Naive thymus-derived CD8-positive, alpha-beta T cell (primary cell): Measurements from ENCODE around the gene SYT15. TPM values are rescaled to one million over a fixed set of nuclear protein-coding genes. Genes with fewer than 3 reads are reported as not detected.
A peak's percentile ranks its signal among the peaks of the same experiment; 100 is the strongest.
"Not testable (repeated sequence)": the region's sequence is repeated elsewhere in the genome, so short reads cannot be mapped to it uniquely, and the experiment has no call there.

ENCODE experiments used
- ATAC-seq, 2 donors: fragments of 150-1000 bp; cut with Tn5 transposase in 1 of 2; sonication (Bioruptor Pico), chemical (Tn5 transposase) in 1 of 2; 1 replicate in 1 of 2; 2 replicates in 1 of 2; pipeline ENCODE4 v1.10.0; 2021; ENCODE audit warnings: mild to moderate bottlenecking in 2 of 2, moderate library complexity in 2 of 2
- POLR2A ChIA-PET: fragments of 350-600 bp; sonication (Branson Sonifier 250); formaldehyde crosslinking; loops from one replicate; lab custom pipeline; 2021; ENCODE audit warnings: antibody characterized with exemption; lab: Charles Lee
- DNase-seq, 10 donors: peaks; one replicate each; pipeline versions ENCODE4 v3.0.0 to v3.0.0-alpha.2; 2020 to 2022
- H3K27ac Mint-ChIP-seq, 10 donors: one replicate each; pipeline ENCODE4 v1.8.0; 2020 to 2022; ENCODE audit warnings: mild to moderate bottlenecking in 10 of 10, mixed read lengths in 10 of 10, moderate library complexity in 4 of 10, inconsistent platforms in 1 of 10
- H3K27me3 Mint-ChIP-seq, 5 donors: one replicate each; pipeline ENCODE4 v1.8.0; 2021 to 2022; ENCODE audit warnings: mixed read lengths in 5 of 5
- H3K36me3 Mint-ChIP-seq, 3 donors: one replicate each; pipeline ENCODE4 v1.8.0; 2020 to 2022; ENCODE audit warnings: mixed read lengths in 3 of 3, mild to moderate bottlenecking in 2 of 3, inconsistent platforms in 1 of 3
- H3K4me1 Mint-ChIP-seq, 4 donors: one replicate each; pipeline ENCODE4 v1.8.0; 2021 to 2022; ENCODE audit warnings: mixed read lengths in 4 of 4
- H3K4me3 Mint-ChIP-seq, 10 donors: one replicate each; pipeline ENCODE4 v1.8.0; 2020 to 2022; ENCODE audit warnings: mild to moderate bottlenecking in 10 of 10, mixed read lengths in 10 of 10, moderate library complexity in 6 of 10, inconsistent platforms in 1 of 10
- H3K9me3 Mint-ChIP-seq, 9 donors: one replicate each; pipeline ENCODE4 v1.8.0; 2020 to 2022; ENCODE audit warnings: mixed read lengths in 9 of 9, mild to moderate bottlenecking in 3 of 9, inconsistent platforms in 1 of 9, moderate library complexity in 1 of 9
- polyA plus RNA-seq, 3 donors: library from polyadenylated mRNA; unstranded; fragments of 300-500 nt; fragmentation: Illumina TruSeq; gene quantifications; one replicate each; pipeline ENCODE4 v1.2.3, GENCODE V29; 2021
- total RNA-seq, 8 experiments: library from RNA in 2 of 8; stranded (reverse) in 2 of 8; gene quantifications; one replicate each; pipeline ENCODE4 v1.2.3 and lab custom pipeline; 2021 to 2026

SYT15 gene
- 1 to 10 TPM; 1.6 to 1.9 TPM for total RNA-seq
- polyA plus RNA-seq: under 1 TPM; 0.08 to 0.13 (median 0.12) TPM
- total RNA-seq (lab: John Stamatoyannopoulos, UW): 0 reads per million in 6 experiments

GRCh38 chr10:46578474-46579178 lies at the start of gene SYT15:
Gene SYT15 (plus strand): TSS chr10:46579128. CDS start chr10:46579169, 41 bp downstream.
- H3K27me3 Mint-ChIP-seq, ATAC-seq, H3K27ac Mint-ChIP-seq: not testable (repeated sequence)

DNA sequence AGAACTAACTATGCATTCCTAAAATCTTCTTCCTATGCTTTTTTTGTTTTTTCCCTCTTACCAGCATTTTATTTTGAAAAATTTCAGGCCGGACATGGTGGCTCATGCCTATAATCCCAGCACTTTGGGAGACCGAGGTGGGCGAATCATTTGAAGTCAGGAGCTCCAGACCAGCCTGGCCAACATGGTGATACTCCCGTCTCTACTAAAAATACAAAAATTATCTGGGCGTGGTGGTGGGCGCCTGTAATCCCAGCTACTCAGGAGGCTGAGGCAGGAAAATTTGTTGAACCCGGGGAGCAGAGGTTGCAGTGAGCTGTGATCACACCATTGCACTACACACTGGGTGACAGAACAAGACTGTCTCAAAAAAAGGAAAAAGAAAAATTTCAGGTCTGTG lies 49.2 kb upstream of the SYT15 start:
- not testable (repeated sequence) for H3K4me3 Mint-ChIP-seq, H3K9me3 Mint-ChIP-seq, H3K36me3 Mint-ChIP-seq

More at GRCh38 chr10:46578474-46579178, at the start of gene SYT15:
- POLR2A ChIA-PET, H3K4me1 Mint-ChIP-seq, H3K9me3 Mint-ChIP-seq, H3K36me3 Mint-ChIP-seq, H3K4me3 Mint-ChIP-seq, DNase-seq: not testable (repeated sequence)

DNA sequence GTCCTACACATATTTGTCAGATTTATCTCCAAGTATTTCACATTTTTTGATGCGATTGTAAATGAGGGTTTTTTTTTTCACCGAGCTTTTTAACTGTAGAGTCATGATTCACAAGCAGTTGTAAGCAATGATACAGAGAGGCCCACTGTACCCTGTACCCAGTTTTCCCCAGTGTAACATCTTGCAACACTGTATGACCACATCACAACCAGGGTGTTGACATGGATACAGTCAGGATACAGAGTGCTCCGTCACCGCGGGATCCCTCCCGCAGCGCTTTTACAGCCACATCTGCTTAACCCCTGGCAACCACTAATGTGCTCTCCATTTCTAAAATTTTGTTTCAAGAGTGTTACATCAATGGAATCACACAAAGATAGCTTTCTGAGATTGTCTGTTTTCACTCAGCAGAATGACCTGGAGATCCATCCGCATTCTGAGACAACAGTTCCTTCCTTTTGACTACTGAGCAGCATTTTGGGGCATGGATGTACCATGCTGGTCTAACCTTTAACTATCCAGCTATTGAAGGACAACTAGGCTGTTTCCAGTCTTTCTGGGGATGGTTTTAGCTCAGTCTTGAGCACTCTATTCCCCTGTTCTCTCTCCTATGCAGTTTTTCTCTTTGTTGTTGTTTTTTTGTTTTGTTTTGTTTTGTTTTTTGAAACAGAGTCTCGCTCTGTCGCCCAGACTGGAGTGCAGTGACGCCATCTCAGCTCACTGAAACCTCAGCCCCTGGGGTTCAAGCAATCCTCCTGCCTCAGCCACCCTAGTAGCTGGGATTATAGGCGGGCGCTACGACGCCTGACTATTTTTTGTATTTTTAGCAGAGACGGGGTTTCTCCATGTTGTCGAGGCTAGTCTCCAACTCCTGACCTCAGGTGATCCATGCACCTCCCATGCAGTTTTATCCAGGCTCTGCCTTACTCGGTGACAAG lies 48.4 kb upstream of the SYT15 start:
- no peak overlapping the region for H3K4me3 Mint-ChIP-seq
- DNase-seq (peak in 1 of 10 donors; percentile 52), ATAC-seq (no peak)
- no peak overlapping the region for H3K27ac Mint-ChIP-seq
- H3K9me3 Mint-ChIP-seq: no peaks in the 10 kb centered on the region
- POLR2A ChIA-PET: no interaction called here
- H3K27me3 Mint-ChIP-seq: no peaks in the 10 kb centered on the region
- no peaks in the 10 kb centered on the region for H3K36me3 Mint-ChIP-seq
- H3K4me1 Mint-ChIP-seq: no peaks in the 10 kb centered on the region

More for the DNA sequence above, 49.2 kb upstream of the SYT15 start:
- H3K27ac Mint-ChIP-seq, H3K27me3 Mint-ChIP-seq, H3K4me1 Mint-ChIP-seq, ATAC-seq, POLR2A ChIA-PET: not testable (repeated sequence)
- DNase-seq: peak in 1 of 10 donors; percentile 45

DNA sequence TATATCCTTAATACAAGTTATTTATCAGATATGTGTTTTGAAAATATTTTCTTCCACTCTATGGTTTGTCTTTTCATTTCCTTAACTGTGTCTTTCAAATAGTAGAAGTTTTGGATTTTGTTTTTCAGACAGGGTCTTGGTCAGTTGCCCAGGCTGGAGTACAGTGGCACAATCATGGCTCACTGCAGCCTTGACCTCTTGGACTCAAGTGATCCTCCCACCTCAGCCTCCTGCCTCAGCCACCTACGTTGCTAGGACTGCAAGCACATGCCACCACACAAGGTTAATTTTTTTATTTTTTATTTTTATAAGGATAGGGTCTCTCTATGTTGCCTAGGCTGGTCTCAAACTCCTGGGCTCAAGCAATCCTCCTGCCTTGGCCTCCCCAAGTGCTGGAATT lies 46.7 kb upstream of the SYT15 start:
- H3K36me3 Mint-ChIP-seq, H3K4me3 Mint-ChIP-seq, ATAC-seq, H3K27ac Mint-ChIP-seq, H3K4me1 Mint-ChIP-seq, POLR2A ChIA-PET, H3K9me3 Mint-ChIP-seq: not testable (repeated sequence)
- H3K27me3 Mint-ChIP-seq: peaks cover 0 to 10% (median 7%) of the 10 kb centered on the region in 5 donors
- DNase-seq: peak in 1 of 10 donors; percentile 45

DNA sequence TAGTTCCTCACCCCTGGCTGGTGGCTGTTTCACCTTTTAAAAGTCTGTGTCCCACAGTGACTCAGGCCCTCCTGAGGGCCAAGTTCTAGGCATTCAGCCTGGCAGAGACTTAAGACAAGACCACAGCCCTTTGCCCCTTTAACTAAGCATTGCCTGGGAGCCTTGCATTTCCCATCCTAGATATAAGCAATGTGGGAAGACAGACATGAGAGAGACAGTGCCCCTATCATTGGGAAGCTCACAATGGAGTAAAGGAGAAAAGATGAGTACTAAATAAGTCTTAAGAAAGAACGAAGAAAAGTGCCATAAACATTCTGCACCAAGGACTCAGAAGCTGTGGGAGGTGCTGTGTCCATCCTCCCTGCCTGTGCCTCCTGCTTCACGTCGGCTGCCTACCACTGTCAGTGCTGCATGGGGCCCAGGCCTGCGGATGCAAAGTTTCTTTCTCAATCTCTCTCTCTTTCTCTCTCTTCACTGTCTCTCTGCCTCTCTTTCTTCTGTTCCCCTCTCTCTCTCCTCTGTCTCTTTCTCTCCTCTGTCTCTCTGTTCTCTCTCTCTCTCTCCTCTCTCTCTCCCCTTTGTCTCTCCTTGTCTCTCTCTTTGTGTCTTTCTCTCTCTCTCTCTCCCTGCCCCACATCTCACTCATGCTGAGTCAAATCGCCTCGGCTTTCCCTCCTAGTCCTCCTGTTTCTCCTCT lies 44.0 kb upstream of the SYT15 start:
- DNase-seq (peak in 1 of 10 donors; percentile 37), ATAC-seq (no peak)
- POLR2A ChIA-PET: no interaction called here
- peaks cover 3 to 29% (median 25%) of the 10 kb centered on the region in 5 donors for H3K27me3 Mint-ChIP-seq
- no peak overlapping the region for H3K4me3 Mint-ChIP-seq
- H3K36me3 Mint-ChIP-seq: no peaks in the 10 kb centered on the region
- H3K9me3 Mint-ChIP-seq: no peaks in the 10 kb centered on the region
- H3K4me1 Mint-ChIP-seq: peaks cover 0 to under 1% (median 0%) of the 10 kb centered on the region in 4 donors
- H3K27ac Mint-ChIP-seq: no peak overlapping the region

DNA sequence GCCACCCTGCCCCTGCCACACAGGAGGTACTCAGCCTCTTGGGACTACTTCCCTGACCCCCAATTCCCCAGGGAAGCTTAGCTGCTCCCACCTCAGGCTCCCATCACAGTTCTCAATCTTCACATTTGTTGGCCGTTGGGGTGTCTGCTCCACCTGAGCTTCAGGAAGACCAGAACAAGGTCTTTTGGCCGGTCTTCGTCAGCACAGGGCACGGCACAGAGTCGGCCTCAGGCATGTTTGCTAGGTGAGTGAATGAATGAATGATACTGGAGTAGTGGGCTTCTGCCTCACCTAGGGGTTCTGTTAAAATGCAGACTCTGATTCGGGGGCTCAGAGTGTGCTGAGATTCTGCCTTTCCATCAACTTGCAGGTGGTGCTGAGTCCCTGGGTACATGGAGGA lies 42.8 kb upstream of the SYT15 start:
- peaks cover 2 to 9% (median 9%) of the 10 kb centered on the region in 4 donors for H3K4me1 Mint-ChIP-seq
- no peak overlapping the region for H3K27ac Mint-ChIP-seq
- peaks cover 0 to 5% (median 2%) of the 10 kb centered on the region in 3 donors for H3K36me3 Mint-ChIP-seq
- no peak overlapping the region for H3K4me3 Mint-ChIP-seq
- ATAC-seq (no peak), DNase-seq (no peak)
- POLR2A ChIA-PET: no interaction called here
- peaks cover 0 to 2% (median 0%) of the 10 kb centered on the region in 9 donors for H3K9me3 Mint-ChIP-seq
- H3K27me3 Mint-ChIP-seq: peaks cover 12 to 39% (median 35%) of the 10 kb centered on the region in 5 donors

DNA sequence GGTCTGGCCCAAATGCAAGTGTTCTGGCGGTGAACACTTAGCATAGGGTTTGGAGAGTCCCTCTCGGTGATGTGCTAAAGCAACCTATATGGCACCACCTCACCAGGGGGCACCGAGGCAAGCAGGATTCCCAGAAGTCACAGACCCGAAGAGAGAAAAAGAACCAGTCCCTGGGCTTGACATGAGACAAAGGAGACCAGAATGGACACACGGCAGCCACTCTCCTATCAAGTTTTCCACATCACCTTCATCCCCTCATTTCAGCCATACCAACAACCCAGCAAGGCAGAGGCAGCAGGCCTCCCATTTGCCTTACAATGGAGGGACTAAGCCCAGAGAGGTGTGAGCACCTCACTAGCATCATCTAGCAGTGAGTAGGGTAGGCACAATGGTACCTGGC lies 42.1 kb upstream of the SYT15 start:
- DNase-seq: peak in 1 of 10 donors; percentile 63
- H3K27me3 Mint-ChIP-seq: peaks cover 12 to 39% (median 35%) of the 10 kb centered on the region in 5 donors
- H3K27ac Mint-ChIP-seq: no peak overlapping the region
- peaks cover 2 to 9% (median 9%) of the 10 kb centered on the region in 4 donors for H3K4me1 Mint-ChIP-seq
- peaks cover 0 to 2% (median 0%) of the 10 kb centered on the region in 9 donors for H3K9me3 Mint-ChIP-seq
- ATAC-seq: no peak
- POLR2A ChIA-PET: no interaction called here
- no peak overlapping the region for H3K4me3 Mint-ChIP-seq
- peaks cover 0 to 5% (median 2%) of the 10 kb centered on the region in 3 donors for H3K36me3 Mint-ChIP-seq

DNA sequence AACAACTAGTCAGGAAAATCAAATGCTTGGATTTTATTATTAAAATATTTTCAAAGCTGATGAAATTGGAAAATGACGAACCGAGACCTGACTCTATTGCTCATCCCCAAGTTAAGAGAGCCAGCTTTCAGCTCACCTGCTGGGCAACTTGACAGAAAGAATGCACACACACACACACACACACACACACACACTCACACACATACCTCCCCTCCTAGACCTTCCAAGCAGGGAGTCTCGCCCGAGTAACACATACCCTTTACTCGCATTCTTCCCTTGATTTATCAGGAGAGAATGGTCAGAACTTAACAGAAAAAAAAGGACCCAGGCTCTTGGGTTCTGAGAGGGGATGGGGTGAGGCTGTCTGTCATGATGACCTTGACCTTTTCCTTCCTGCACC lies 41.6 kb upstream of the SYT15 start:
- H3K4me1 Mint-ChIP-seq: peaks cover 2 to 9% (median 9%) of the 10 kb centered on the region in 4 donors
- no peak overlapping the region for H3K4me3 Mint-ChIP-seq
- POLR2A ChIA-PET: no interaction called here
- H3K27ac Mint-ChIP-seq: no peak overlapping the region
- peaks cover 0 to 2% (median 0%) of the 10 kb centered on the region in 9 donors for H3K9me3 Mint-ChIP-seq
- ATAC-seq (no peak), DNase-seq (peak in 1 of 10 donors; percentile 56)
- peaks cover 0 to 5% (median 2%) of the 10 kb centered on the region in 3 donors for H3K36me3 Mint-ChIP-seq
- peaks cover 17 to 43% (median 37%) of the 10 kb centered on the region in 5 donors for H3K27me3 Mint-ChIP-seq

- Mint-ChIP-seq H3K4me3 (no peak overlapping the region), H3K27me3 (peaks cover 26 to 51% (median 43%) of the 10 kb centered on the region in 5 donors), H3K9me3 (peaks cover 0 to 2% (median 0%) of the 10 kb centered on the region in 9 donors), H3K36me3 (peaks cover 0 to 5% (median 2%) of the 10 kb centered on the region in 3 donors), H3K27ac (no peak overlapping the region), H3K4me1 (peaks cover 2 to 9% (median 9%) of the 10 kb centered on the region in 4 donors)
- no peak for ATAC-seq
- no peak for DNase-seq
- POLR2A ChIA-PET: no interaction called here
Measured at GRCh38 chr10:46538155-46538554, 40.8 kb upstream of the SYT15 start.

- H3K27ac Mint-ChIP-seq: peak overlapping the region in 1 of 10 donors; percentile 6
Measured at GRCh38 chr10:46538717-46539426, 40.1 kb upstream of the SYT15 start.

DNA sequence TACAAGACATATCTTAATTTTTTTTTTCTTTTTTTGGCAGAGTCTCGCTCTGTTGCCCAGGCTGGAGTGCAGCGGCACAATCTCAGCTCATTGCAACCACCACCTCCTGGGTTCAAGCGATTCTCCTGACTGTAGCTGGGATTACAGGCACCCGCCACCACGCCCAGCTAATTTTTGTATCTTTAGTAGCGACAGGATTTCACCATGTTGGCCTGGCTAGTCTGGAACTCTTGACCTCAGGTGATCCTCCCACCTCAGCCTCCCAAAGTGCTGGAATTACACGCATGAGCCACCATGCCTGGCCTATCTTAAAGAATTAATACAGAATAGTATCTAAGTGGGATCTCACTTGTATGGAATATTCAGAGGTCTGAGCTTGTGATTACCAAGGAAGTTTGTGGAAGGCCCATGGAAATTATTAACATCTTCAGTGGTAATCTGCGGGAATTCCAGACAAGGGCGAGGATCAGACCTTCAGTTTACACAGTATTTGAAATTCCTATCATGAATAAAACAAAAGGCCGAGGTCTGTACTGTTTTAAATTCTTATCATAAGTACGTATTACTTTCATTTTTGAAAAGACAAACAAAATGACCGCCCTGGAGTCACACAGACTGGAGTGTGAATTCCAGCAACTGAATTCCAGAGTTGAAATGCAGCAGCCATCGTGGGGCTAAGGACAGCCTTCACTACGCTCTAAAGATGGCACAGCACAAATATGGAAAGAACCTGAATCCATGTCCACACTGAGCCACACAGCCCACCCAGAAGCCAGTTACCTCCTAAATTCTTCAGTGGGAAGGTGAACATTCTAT lies 39.1 kb upstream of the SYT15 start:
- POLR2A ChIA-PET: no interaction called here

More at GRCh38 chr10:46538717-46539426, 40.1 kb upstream of the SYT15 start:
- peaks cover 0 to 5% (median 2%) of the 10 kb centered on the region in 3 donors for H3K36me3 Mint-ChIP-seq
- H3K4me1 Mint-ChIP-seq: peaks cover 2 to 9% (median 9%) of the 10 kb centered on the region in 4 donors
- ATAC-seq (no peak), DNase-seq (no peak)
- peaks cover 31 to 56% (median 46%) of the 10 kb centered on the region in 5 donors for H3K27me3 Mint-ChIP-seq
- POLR2A ChIA-PET: no interaction called here
- peaks cover 0 to 2% (median 0%) of the 10 kb centered on the region in 9 donors for H3K9me3 Mint-ChIP-seq
- no peak overlapping the region for H3K4me3 Mint-ChIP-seq

More for the DNA sequence above, 39.1 kb upstream of the SYT15 start:
- no peak for ATAC-seq
- Mint-ChIP-seq H3K36me3 (peaks cover 0 to 5% (median 2%) of the 10 kb centered on the region in 3 donors), H3K4me3 (peak overlapping the region in 1 of 10 donors; percentile 21), H3K27ac (no peak overlapping the region), H3K9me3 (peaks cover 0 to 2% (median 0%) of the 10 kb centered on the region in 9 donors), H3K27me3 (peaks cover 31 to 57% (median 46%) of the 10 kb centered on the region in 5 donors), H3K4me1 (peaks cover 2 to 9% (median 9%) of the 10 kb centered on the region in 4 donors)
- DNase-seq: peak in 1 of 10 donors; percentile 24
